ENCODE measurements around the gene COL15A1.

Gene COL15A1

GRCh38 chr9:98983295-98984268, 39.9 kb downstream of the COL15A1 start:
- TF ChIP-seq CTCF (IDR thresholded peaks at IDR 0.05), result no peak
- H3K9me3 Mint-ChIP-seq, result no peaks in the 10 kb centered on the region
- no peak overlapping the region for H3K4me3 Mint-ChIP-seq
- no peak for DNase-seq
- H3K4me1 Mint-ChIP-seq, result peaks cover 5% of the 10 kb centered on the region
- H3K27me3 Mint-ChIP-seq (ENCODE audit: low read depth, poor library complexity), result peaks cover 13% of the 10 kb centered on the region
- no peaks in the 10 kb centered on the region for H3K36me3 Mint-ChIP-seq (ENCODE audit: low read depth)
- no peak overlapping the region for H3K27ac Mint-ChIP-seq

GRCh38 chr9:98985596-98985995, 41.9 kb downstream of the COL15A1 start:
- H3K4me3 Mint-ChIP-seq, result no peak overlapping the region
- H3K4me1 Mint-ChIP-seq, result peaks cover 21% of the 10 kb centered on the region
- H3K27me3 Mint-ChIP-seq (ENCODE audit: low read depth, poor library complexity), result peaks cover 6% of the 10 kb centered on the region
- no peaks in the 10 kb centered on the region for H3K36me3 Mint-ChIP-seq (ENCODE audit: low read depth)
- no peak overlapping the region for H3K27ac Mint-ChIP-seq
- H3K9me3 Mint-ChIP-seq, result peaks cover 8% of the 10 kb centered on the region
- TF ChIP-seq CTCF (IDR thresholded peaks at IDR 0.05), result no peak
- DNase-seq, result no peak

- H3K27ac Mint-ChIP-seq, result no peak overlapping the region
Observed at GRCh38 chr9:98986866-98987651, 43.4 kb downstream of the COL15A1 start.

GRCh38 chr9:98989036-98990000, 45.6 kb downstream of the COL15A1 start:
- no peak for DNase-seq
- H3K9me3 Mint-ChIP-seq, result peaks cover 20% of the 10 kb centered on the region
- TF ChIP-seq CTCF (IDR thresholded peaks at IDR 0.05), result no peak
- H3K4me3 Mint-ChIP-seq, result no peak overlapping the region
- H3K27ac Mint-ChIP-seq, result peak overlapping the region; percentile 70
- peaks cover 7% of the 10 kb centered on the region for H3K27me3 Mint-ChIP-seq (ENCODE audit: low read depth, poor library complexity)
- no peaks in the 10 kb centered on the region for H3K36me3 Mint-ChIP-seq (ENCODE audit: low read depth)
- peaks cover 21% of the 10 kb centered on the region for H3K4me1 Mint-ChIP-seq

More at GRCh38 chr9:98986866-98987651, 43.4 kb downstream of the COL15A1 start:
- Mint-ChIP-seq H3K4me1 (peaks cover 21% of the 10 kb centered on the region), H3K9me3 (peaks cover 15% of the 10 kb centered on the region), H3K36me3 (ENCODE audit: low read depth) (no peaks in the 10 kb centered on the region), H3K4me3 (no peak overlapping the region), H3K27me3 (ENCODE audit: low read depth, poor library complexity) (peaks cover 6% of the 10 kb centered on the region)
- TF ChIP-seq CTCF (IDR thresholded peaks at IDR 0.05), result no peak
- no peak for DNase-seq

- no peak for DNase-seq
- H3K27ac Mint-ChIP-seq, result no peak overlapping the region
- H3K4me1 Mint-ChIP-seq, result peaks cover 21% of the 10 kb centered on the region
- TF ChIP-seq CTCF (IDR thresholded peaks at IDR 0.05), result no peak
- no peaks in the 10 kb centered on the region for H3K36me3 Mint-ChIP-seq (ENCODE audit: low read depth)
- H3K4me3 Mint-ChIP-seq, result no peak overlapping the region
- peaks cover 7% of the 10 kb centered on the region for H3K27me3 Mint-ChIP-seq (ENCODE audit: low read depth, poor library complexity)
- peaks cover 20% of the 10 kb centered on the region for H3K9me3 Mint-ChIP-seq
Observed at GRCh38 chr9:98990181-98990870, 46.6 kb downstream of the COL15A1 start.
